ENCODE measurements around the gene BICDL2.

DNA sequence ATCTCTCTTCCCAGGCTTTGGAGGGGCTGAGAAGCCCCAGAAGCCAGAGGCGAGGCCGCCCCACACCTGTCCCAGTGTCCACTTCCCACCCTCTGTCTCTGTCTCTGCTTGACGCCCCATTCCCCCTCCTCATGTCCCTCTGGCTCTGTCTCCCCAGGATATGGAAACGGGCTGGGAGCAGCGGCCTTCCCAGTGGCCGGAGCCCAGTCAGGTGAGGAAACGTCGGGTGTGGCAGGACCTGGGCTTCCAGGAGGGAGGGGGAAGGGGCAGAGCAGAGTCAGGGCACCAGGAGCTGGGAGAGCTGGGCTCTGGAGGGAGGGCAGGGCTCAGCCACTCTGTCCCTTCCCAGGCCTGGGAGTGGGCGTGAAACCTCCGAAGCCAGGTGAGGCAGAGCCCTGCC lies 45.9 kb downstream of the BICDL2 start:
- TF ChIP-seq SIN3A (IDR thresholded peaks at IDR 0.05; ENCODE audit: borderline replicate concordance, insufficient read depth, low read length), result no peak
- TF ChIP-seq, protein P1, sequence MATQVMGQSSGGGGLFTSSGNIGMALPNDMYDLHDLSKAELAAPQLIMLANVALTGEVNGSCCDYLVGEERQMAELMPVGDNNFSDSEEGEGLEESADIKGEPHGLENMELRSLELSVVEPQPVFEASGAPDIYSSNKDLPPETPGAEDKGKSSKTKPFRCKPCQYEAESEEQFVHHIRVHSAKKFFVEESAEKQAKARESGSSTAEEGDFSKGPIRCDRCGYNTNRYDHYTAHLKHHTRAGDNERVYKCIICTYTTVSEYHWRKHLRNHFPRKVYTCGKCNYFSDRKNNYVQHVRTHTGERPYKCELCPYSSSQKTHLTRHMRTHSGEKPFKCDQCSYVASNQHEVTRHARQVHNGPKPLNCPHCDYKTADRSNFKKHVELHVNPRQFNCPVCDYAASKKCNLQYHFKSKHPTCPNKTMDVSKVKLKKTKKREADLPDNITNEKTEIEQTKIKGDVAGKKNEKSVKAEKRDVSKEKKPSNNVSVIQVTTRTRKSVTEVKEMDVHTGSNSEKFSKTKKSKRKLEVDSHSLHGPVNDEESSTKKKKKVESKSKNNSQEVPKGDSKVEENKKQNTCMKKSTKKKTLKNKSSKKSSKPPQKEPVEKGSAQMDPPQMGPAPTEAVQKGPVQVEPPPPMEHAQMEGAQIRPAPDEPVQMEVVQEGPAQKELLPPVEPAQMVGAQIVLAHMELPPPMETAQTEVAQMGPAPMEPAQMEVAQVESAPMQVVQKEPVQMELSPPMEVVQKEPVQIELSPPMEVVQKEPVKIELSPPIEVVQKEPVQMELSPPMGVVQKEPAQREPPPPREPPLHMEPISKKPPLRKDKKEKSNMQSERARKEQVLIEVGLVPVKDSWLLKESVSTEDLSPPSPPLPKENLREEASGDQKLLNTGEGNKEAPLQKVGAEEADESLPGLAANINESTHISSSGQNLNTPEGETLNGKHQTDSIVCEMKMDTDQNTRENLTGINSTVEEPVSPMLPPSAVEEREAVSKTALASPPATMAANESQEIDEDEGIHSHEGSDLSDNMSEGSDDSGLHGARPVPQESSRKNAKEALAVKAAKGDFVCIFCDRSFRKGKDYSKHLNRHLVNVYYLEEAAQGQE (IDR thresholded peaks at IDR 0.05; ENCODE audit: insufficient read depth in 1 of 2, low read depth in 2 of 2, low read length in 2 of 2), result no peak
- no peak for TF ChIP-seq POLR2AphosphoS5 (IDR thresholded peaks at IDR 0.05; ENCODE audit: low read depth, low read length)
- no peak for TF ChIP-seq TAF1 (IDR thresholded peaks at IDR 0.05; ENCODE audit: borderline replicate concordance, insufficient read depth, low read length)
- no peak for TF ChIP-seq FOXP2 (optimal IDR thresholded peaks at IDR 0.05; ENCODE audit: borderline replicate concordance, extremely low read depth, extremely low read length, insufficient read depth)

Measured in PFSK-1 (cell line).